ENCODE results near the gene PGAP2. TPM values are rescaled to one million over a fixed set of nuclear protein-coding genes. Genes with fewer than 3 reads are reported as not detected.
A peak's percentile ranks its signal among the peaks of the same experiment; 100 is the strongest.
"Not testable (repeated sequence)": the region's sequence is repeated elsewhere in the genome, so short reads cannot be mapped to it uniquely, and the experiment has no call there.

The PGAP2 gene
- total RNA-seq, 1 donor from 2014 or later, result 12.7 TPM

- H3K27ac Mint-ChIP-seq (ENCODE audit: unreplicated experiment), result no peak overlapping the region
Observed at GRCh38 chr11:3775736-3776406, 32.5 kb upstream of the PGAP2 start.

GRCh38 chr11:3781423-3781822, 26.9 kb upstream of the PGAP2 start:
- no peak for TF ChIP-seq CTCF (IDR thresholded peaks at IDR 0.05)
- Mint-ChIP-seq H3K27ac (ENCODE audit: unreplicated experiment) (peak overlapping the region; percentile 49), H3K4me1 (ENCODE audit: low read depth) (peaks cover 29% of the 10 kb centered on the region), H3K9me3 (ENCODE audit: low read depth) (no peaks in the 10 kb centered on the region), H3K4me3 (ENCODE audit: unreplicated experiment) (no peak overlapping the region), H3K27me3 (ENCODE audit: low read depth) (no peaks in the 10 kb centered on the region), H3K36me3 (ENCODE audit: low read depth) (peaks cover 20% of the 10 kb centered on the region)
- no peak for DNase-seq (ENCODE audit: low spot score)

More at GRCh38 chr11:3775736-3776406, 32.5 kb upstream of the PGAP2 start:
- peak; percentile 15 for TF ChIP-seq CTCF (IDR thresholded peaks at IDR 0.05)
- Mint-ChIP-seq H3K4me1 (ENCODE audit: low read depth) (peaks cover 3% of the 10 kb centered on the region), H3K36me3 (ENCODE audit: low read depth) (peaks cover 33% of the 10 kb centered on the region), H3K9me3 (ENCODE audit: low read depth) (no peaks in the 10 kb centered on the region), H3K4me3 (ENCODE audit: unreplicated experiment) (no peak overlapping the region), H3K27me3 (ENCODE audit: low read depth) (no peaks in the 10 kb centered on the region)
- DNase-seq (ENCODE audit: low spot score), result no peak

- H3K9me3 Mint-ChIP-seq (ENCODE audit: low read depth), result no peaks in the 10 kb centered on the region
- peaks cover 42% of the 10 kb centered on the region for H3K4me1 Mint-ChIP-seq (ENCODE audit: low read depth)
- no peak overlapping the region for H3K4me3 Mint-ChIP-seq (ENCODE audit: unreplicated experiment)
- peak overlapping the region; percentile 66 for H3K27ac Mint-ChIP-seq (ENCODE audit: unreplicated experiment)
- TF ChIP-seq CTCF (IDR thresholded peaks at IDR 0.05), result no peak
- no peak for DNase-seq (ENCODE audit: low spot score)
- H3K27me3 Mint-ChIP-seq (ENCODE audit: low read depth), result no peaks in the 10 kb centered on the region
- peaks cover 13% of the 10 kb centered on the region for H3K36me3 Mint-ChIP-seq (ENCODE audit: low read depth)
Observed at GRCh38 chr11:3782963-3783362, 25.4 kb upstream of the PGAP2 start.

GRCh38 chr11:3783611-3784010, 24.7 kb upstream of the PGAP2 start:
- H3K27me3 Mint-ChIP-seq (ENCODE audit: low read depth), result no peaks in the 10 kb centered on the region
- peak overlapping the region; percentile 51 for H3K27ac Mint-ChIP-seq (ENCODE audit: unreplicated experiment)
- H3K4me3 Mint-ChIP-seq (ENCODE audit: unreplicated experiment), result no peak overlapping the region
- H3K9me3 Mint-ChIP-seq (ENCODE audit: low read depth), result no peaks in the 10 kb centered on the region
- H3K36me3 Mint-ChIP-seq (ENCODE audit: low read depth), result peaks cover 8% of the 10 kb centered on the region
- peaks cover 43% of the 10 kb centered on the region for H3K4me1 Mint-ChIP-seq (ENCODE audit: low read depth)
- no peak for TF ChIP-seq CTCF (IDR thresholded peaks at IDR 0.05)
- no peak for DNase-seq (ENCODE audit: low spot score)

GRCh38 chr11:3786781-3787428, 21.5 kb upstream of the PGAP2 start:
- H3K4me3 Mint-ChIP-seq (ENCODE audit: unreplicated experiment), result no peak overlapping the region
- no peak for TF ChIP-seq CTCF (IDR thresholded peaks at IDR 0.05)
- peaks cover 43% of the 10 kb centered on the region for H3K4me1 Mint-ChIP-seq (ENCODE audit: low read depth)
- no peak for DNase-seq (ENCODE audit: low spot score)
- no peaks in the 10 kb centered on the region for H3K27me3 Mint-ChIP-seq (ENCODE audit: low read depth)
- no peaks in the 10 kb centered on the region for H3K9me3 Mint-ChIP-seq (ENCODE audit: low read depth)
- H3K36me3 Mint-ChIP-seq (ENCODE audit: low read depth), result peaks cover 1% of the 10 kb centered on the region
- H3K27ac Mint-ChIP-seq (ENCODE audit: unreplicated experiment), result peak overlapping the region; percentile 3

GRCh38 chr11:3794387-3794786, 14.0 kb upstream of the PGAP2 start:
- peaks cover 11% of the 10 kb centered on the region for H3K36me3 Mint-ChIP-seq (ENCODE audit: low read depth)
- not testable (repeated sequence) for H3K4me3 Mint-ChIP-seq (ENCODE audit: unreplicated experiment); H3K9me3 Mint-ChIP-seq (ENCODE audit: low read depth); H3K27me3 Mint-ChIP-seq (ENCODE audit: low read depth); DNase-seq (ENCODE audit: low spot score)
- peak overlapping the region; percentile 32 for H3K27ac Mint-ChIP-seq (ENCODE audit: unreplicated experiment)
- H3K4me1 Mint-ChIP-seq (ENCODE audit: low read depth), result peaks cover 40% of the 10 kb centered on the region
